Measurements from ENCODE around the gene ABHD17B.

DNA sequence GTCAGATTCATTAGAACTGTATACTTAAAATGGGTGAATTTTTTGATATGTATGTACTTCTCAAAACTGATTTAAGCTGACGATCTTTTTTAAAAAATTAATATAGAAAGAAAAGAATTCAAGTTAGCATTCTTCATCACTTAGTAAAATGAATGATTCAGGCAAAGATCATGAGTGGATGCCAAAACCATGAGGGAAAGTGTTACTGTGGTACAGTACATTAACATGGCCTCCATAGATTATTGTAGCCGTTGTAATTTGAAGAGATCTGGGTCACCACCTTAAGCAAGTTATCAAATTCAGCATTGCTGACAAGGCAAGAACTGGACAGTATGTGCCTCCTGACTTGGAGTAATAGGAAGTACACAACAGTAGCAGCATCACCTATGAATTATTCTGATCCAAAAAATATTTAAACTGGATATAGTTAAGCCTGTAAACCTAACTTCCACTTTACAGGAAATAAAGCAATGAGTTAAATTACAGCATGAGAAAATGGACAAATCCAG, 30.1 kb upstream of the ABHD17B start:
- TF ChIP-seq YY1 (IDR thresholded peaks at IDR 0.05; ENCODE audit: insufficient read depth, insufficient read length) (no peak), ZNF274 (IDR thresholded peaks at IDR 0.05; ENCODE audit: low read depth, low read length) (no peak)
